SK-N-SH treated with all-trans-retinoic acid at 6 μM for 48 hours (cell line): ENCODE results near the gene PLEKHF1.

Experiments used
- CREB5 ChIP-seq: fragments of 250-450 bp; sonication (Bioruptor Pico); IDR thresholded peaks from 2 replicates; pipeline ENCODE4 v1.5.1; 2020; ENCODE audit warnings: low read depth, mild to moderate bottlenecking, moderate library complexity
- CSDC2 ChIP-seq: fragments of 250-450 bp; sonication (Bioruptor Pico); IDR thresholded peaks from 2 replicates; pipeline ENCODE4 v1.5.0; 2020; ENCODE audit warnings: mild to moderate bottlenecking, moderate library complexity
- GLIS3 ChIP-seq: fragments of 250-450 bp; sonication (Bioruptor Pico); IDR thresholded peaks from 2 replicates; pipeline ENCODE4 v1.5.0; 2020; ENCODE audit warnings: mild to moderate bottlenecking, moderate library complexity
- OSR1 ChIP-seq: fragments of 250-450 bp; sonication (Bioruptor Pico); IDR thresholded peaks from 2 replicates; pipeline ENCODE4 v1.8.0; 2022; ENCODE audit warnings: moderate library complexity, mild to moderate bottlenecking, inconsistent platforms
- RARB ChIP-seq: fragments of 250-450 bp; sonication (Bioruptor Pico); IDR thresholded peaks from 2 replicates; pipeline ENCODE4 v1.8.0; 2021; ENCODE audit warnings: mild to moderate bottlenecking, moderate library complexity

GRCh38 chr19:29645491-29645867, 19.8 kb upstream of the PLEKHF1 start:
- TF ChIP-seq RARB (CRISPR knock-in tag): no peak
- no peak for TF ChIP-seq GLIS3
- TF ChIP-seq OSR1 (CRISPR knock-in tag): no peak
- no peak for TF ChIP-seq CSDC2 (CRISPR knock-in tag)
- no peak for TF ChIP-seq CREB5 (CRISPR knock-in tag)
